Stomach (tissue), 4 donors: ENCODE measurements around the gene NF1.

Source experiments
- POLR2A ChIP-seq, 4 donors: fragments of 450-650 bp; IDR thresholded peaks; one replicate each; pipeline ENCODE4 v1.6.1; 2016; ENCODE audit warnings: antibody characterized with exemption in 4 of 4, control low read depth in 2 of 4, mild to moderate bottlenecking in 1 of 4, moderate library complexity in 1 of 4
- TF ChIP-seq, protein P1 (sequence below), 7 experiments: fragments of 450-650 bp in 4 of 7; fragments of 200-600 bp in 3 of 7; sonication (generic) in 3 of 7; IDR thresholded peaks; one replicate each; pipeline ENCODE4 v1.5.1; 2016 to 2019; ENCODE audit warnings: antibody characterized with exemption in 7 of 7, control low read depth in 2 of 7, mild to moderate bottlenecking in 1 of 7

DNA sequence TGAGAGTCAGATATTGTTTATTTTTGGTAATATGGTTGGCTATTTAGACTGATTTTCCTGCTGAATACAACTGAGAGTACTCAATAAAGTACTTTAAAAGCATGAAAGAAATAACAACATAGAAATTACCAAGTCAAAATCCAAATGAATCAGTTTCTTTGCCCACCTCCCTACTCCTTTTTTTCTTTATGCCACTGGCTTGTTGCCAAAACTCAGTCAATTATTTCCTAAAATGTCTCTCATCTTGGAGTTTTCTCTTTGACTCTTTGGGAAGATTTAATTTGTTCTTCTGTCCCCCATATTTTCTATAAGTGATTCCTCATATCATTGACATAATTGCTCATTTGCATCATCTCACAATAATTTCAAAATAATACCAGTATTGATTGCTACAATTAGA, 204.8 kb downstream of the NF1 start:
- TF ChIP-seq, protein P1, sequence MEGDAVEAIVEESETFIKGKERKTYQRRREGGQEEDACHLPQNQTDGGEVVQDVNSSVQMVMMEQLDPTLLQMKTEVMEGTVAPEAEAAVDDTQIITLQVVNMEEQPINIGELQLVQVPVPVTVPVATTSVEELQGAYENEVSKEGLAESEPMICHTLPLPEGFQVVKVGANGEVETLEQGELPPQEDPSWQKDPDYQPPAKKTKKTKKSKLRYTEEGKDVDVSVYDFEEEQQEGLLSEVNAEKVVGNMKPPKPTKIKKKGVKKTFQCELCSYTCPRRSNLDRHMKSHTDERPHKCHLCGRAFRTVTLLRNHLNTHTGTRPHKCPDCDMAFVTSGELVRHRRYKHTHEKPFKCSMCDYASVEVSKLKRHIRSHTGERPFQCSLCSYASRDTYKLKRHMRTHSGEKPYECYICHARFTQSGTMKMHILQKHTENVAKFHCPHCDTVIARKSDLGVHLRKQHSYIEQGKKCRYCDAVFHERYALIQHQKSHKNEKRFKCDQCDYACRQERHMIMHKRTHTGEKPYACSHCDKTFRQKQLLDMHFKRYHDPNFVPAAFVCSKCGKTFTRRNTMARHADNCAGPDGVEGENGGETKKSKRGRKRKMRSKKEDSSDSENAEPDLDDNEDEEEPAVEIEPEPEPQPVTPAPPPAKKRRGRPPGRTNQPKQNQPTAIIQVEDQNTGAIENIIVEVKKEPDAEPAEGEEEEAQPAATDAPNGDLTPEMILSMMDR (IDR thresholded peaks at IDR 0.05), result no peak
- TF ChIP-seq POLR2A (IDR thresholded peaks at IDR 0.05), result no peak
